Vagina (tissue), 2 donors: ENCODE data around the gene MOCS1.

Experiments
- POLR2A ChIP-seq, 2 donors: fragments of 450-650 bp; IDR thresholded peaks; one replicate each; pipeline ENCODE4 v1.6.1; 2017; ENCODE audit warnings: antibody characterized with exemption in 2 of 2, mild to moderate bottlenecking in 2 of 2, moderate library complexity in 2 of 2
- TF ChIP-seq, protein P1 (sequence below), 3 experiments: fragments of 450-650 bp in 2 of 3; fragments of 200-600 bp in 1 of 3; sonication (generic) in 1 of 3; IDR thresholded peaks; one replicate each; pipeline ENCODE4 v1.5.1; 2017 to 2019; ENCODE audit warnings: antibody characterized with exemption in 3 of 3, mild to moderate bottlenecking in 2 of 3, moderate library complexity in 2 of 3

DNA sequence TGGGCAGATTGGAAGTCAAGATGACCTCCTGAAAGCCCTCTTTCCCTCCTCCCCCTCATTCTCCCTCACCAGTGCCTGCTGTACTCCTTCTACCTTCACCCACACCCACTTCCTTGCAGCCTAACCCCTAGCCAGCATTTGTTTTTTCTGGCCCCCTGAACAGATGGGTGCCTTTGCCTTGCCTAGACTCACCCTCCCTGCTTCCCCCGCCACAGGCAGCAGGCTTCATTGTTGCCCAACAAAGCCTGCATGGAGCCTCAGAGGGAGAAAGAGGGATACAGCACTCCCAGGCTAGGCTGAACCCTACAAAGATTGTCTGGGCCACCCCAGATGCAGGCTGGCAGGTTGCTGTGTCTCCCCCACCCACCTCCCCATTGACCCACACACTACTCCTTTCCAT, 2.7 kb downstream of the MOCS1 start:
- TF ChIP-seq, protein P1, sequence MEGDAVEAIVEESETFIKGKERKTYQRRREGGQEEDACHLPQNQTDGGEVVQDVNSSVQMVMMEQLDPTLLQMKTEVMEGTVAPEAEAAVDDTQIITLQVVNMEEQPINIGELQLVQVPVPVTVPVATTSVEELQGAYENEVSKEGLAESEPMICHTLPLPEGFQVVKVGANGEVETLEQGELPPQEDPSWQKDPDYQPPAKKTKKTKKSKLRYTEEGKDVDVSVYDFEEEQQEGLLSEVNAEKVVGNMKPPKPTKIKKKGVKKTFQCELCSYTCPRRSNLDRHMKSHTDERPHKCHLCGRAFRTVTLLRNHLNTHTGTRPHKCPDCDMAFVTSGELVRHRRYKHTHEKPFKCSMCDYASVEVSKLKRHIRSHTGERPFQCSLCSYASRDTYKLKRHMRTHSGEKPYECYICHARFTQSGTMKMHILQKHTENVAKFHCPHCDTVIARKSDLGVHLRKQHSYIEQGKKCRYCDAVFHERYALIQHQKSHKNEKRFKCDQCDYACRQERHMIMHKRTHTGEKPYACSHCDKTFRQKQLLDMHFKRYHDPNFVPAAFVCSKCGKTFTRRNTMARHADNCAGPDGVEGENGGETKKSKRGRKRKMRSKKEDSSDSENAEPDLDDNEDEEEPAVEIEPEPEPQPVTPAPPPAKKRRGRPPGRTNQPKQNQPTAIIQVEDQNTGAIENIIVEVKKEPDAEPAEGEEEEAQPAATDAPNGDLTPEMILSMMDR (IDR thresholded peaks at IDR 0.05), result no peak
- no peak for TF ChIP-seq POLR2A (IDR thresholded peaks at IDR 0.05)
